HepG2 (cell line): ENCODE data around the gene NT5DC1. TPM values are rescaled to one million over a fixed set of nuclear protein-coding genes. Genes with fewer than 3 reads are reported as not detected.

Experiments
- AKAP8 ChIP-seq: sonication (generic); formaldehyde crosslinking; IDR thresholded peaks from 2 replicates; pipeline ENCODE4 v1.5.1; 2020; ENCODE audit warnings: mild to moderate bottlenecking, missing genetic modification reagents
- CBX1 ChIP-seq: IDR thresholded peaks from one replicate; pipeline ENCODE4 v1.6.1; 2016; ENCODE audit warnings: antibody characterized with exemption, low read depth
- ETV6 ChIP-seq: sonication (generic); formaldehyde crosslinking; conservative IDR thresholded peaks from 2 replicates; pipeline ENCODE4 v1.4.0; 2020; ENCODE audit warnings: missing genetic modification reagents
- JARID2 ChIP-seq: sonication (generic); formaldehyde crosslinking; IDR thresholded peaks from 2 replicates; pipeline ENCODE4 v1.8.1; 2023; ENCODE audit warnings: missing genetic modification reagents, inconsistent platforms; ENCODE audit not compliant: insufficient replicate concordance
- NCOR1 ChIP-seq: fragments of 200-600 bp; sonication (generic); IDR thresholded peaks from 2 replicates; pipeline ENCODE4 v1.7.0; 2017; ENCODE audit warnings: antibody characterized with exemption, low read length, borderline replicate concordance
- RAD21 ChIP-seq: fragments of 450-650 bp; formaldehyde crosslinking; IDR thresholded peaks from 2 replicates; pipeline ENCODE4 v1.5.0; 2020; ENCODE audit warnings: mild to moderate bottlenecking
- RFX3 ChIP-seq: IDR thresholded peaks from 2 replicates; pipeline ENCODE4 v1.6.1; 2016; ENCODE audit warnings: missing biosample characterization, missing genetic modification reagents
- SYNCRIP ChIP-seq: fragments of 200-400 bp; formaldehyde crosslinking; IDR thresholded peaks from 2 replicates; pipeline ENCODE4 v1.6.1; 2018; ENCODE audit warnings: mild to moderate bottlenecking, low read depth, low read length; ENCODE audit not compliant: insufficient read depth
- TBX2 ChIP-seq: sonication (generic); formaldehyde crosslinking; IDR thresholded peaks from 2 replicates; pipeline ENCODE4 v1.5.0; 2020; ENCODE audit warnings: missing genetic modification reagents, mild to moderate bottlenecking, borderline replicate concordance
- ZNF17 ChIP-seq: sonication (generic); formaldehyde crosslinking; IDR thresholded peaks from 2 replicates; pipeline ENCODE4 v1.5.0; 2020; ENCODE audit warnings: mild to moderate bottlenecking, missing genetic modification reagents
- ZNF234 ChIP-seq: sonication (generic); formaldehyde crosslinking; conservative IDR thresholded peaks from 2 replicates; pipeline ENCODE4 v1.5.1; 2020; ENCODE audit warnings: mild to moderate bottlenecking, missing genetic modification reagents
- ZNF33B ChIP-seq: sonication (generic); formaldehyde crosslinking; IDR thresholded peaks from 2 replicates; pipeline ENCODE4 v1.5.1; 2020; ENCODE audit warnings: mild to moderate bottlenecking, missing genetic modification reagents
- ZNF414 ChIP-seq: sonication (generic); formaldehyde crosslinking; IDR thresholded peaks from 2 replicates; pipeline ENCODE4 v1.5.0; 2020; ENCODE audit warnings: missing genetic modification reagents
- ZNF614 ChIP-seq: IDR thresholded peaks from 2 replicates; pipeline ENCODE4 v1.6.1; 2018; ENCODE audit warnings: missing biosample characterization, missing genetic modification reagents, inconsistent platforms, borderline replicate concordance
- ZNF746 ChIP-seq: sonication (generic); formaldehyde crosslinking; IDR thresholded peaks from 2 replicates; pipeline ENCODE4 v1.8.0; 2022; ENCODE audit warnings: mild to moderate bottlenecking, missing genetic modification reagents
- ZXDC ChIP-seq: sonication (generic); formaldehyde crosslinking; IDR thresholded peaks from 2 replicates; pipeline ENCODE4 v1.5.0; 2020; ENCODE audit warnings: mild to moderate bottlenecking, missing genetic modification reagents
- polyA plus RNA-seq, 8 experiments: library from polyadenylated mRNA; depleted of rRNA in 3 of 8; stranded (reverse) in 7 of 8; unstranded in 1 of 8; fragments of >200 nt; fragmentation: Illumina TruSeq in 4 of 8; extraction: Trizol in 4 of 8; gene quantifications; 2 replicates each; pipeline versions ENCODE4 v1.2.1 to v1.2.3, GENCODE V29; 2011 to 2016; ENCODE audit warnings: low read depth in 4 of 8, missing spikeins in 1 of 8, mixed read lengths in 1 of 8; ENCODE audit not compliant: insufficient read depth in 1 of 8
- total RNA-seq, 5 experiments: library from RNA; depleted of rRNA; stranded (reverse); fragments of >200 nt; fragmentation: Illumina TruSeq; extraction: Trizol; gene quantifications; 2 replicates each; pipeline ENCODE4 v1.2.3, GENCODE V29; 2016; ENCODE audit warnings: low read depth in 1 of 5

Gene NT5DC1
- total and polyA plus RNA-seq, 2 of the 13 experiments (the other 11 are each of a cell fraction or from before 2014, with no cell fraction given), result 27.0 to 56.1 TPM

GRCh38 chr6:116268589-116269293 is 168.1 kb downstream of the NT5DC1 start (continued):
- TF ChIP-seq ZXDC (CRISPR knock-in tag) (no peak), AKAP8 (no peak), ZNF234 (CRISPR knock-in tag) (no peak), CBX1 (no peak), ZNF414 (CRISPR knock-in tag) (no peak), ZNF17 (CRISPR knock-in tag) (no peak), ZNF746 (CRISPR knock-in tag) (no peak), JARID2 (CRISPR knock-in tag) (no peak), ZNF33B (CRISPR knock-in tag) (no peak), RAD21 (CRISPR knock-in tag) (peak; percentile 73), ZNF614 (CRISPR knock-in tag) (peak; percentile 37; the same call in 1 of the 2 replicates), ETV6 (CRISPR knock-in tag) (no peak), NCOR1 (peak; percentile 84; the same call in 1 of the 2 replicates), TBX2 (CRISPR knock-in tag) (no peak), RFX3 (CRISPR knock-in tag) (no peak), SYNCRIP (no peak)
